SK-N-MC (cell line): Measurements from ENCODE around the gene KCNQ4.

Experiments used
- DNase-seq: peaks from one replicate; pipeline ENCODE4 v3.0.0-alpha.2; 2011; ENCODE audit warnings: low read depth, low spot score
- H3K27ac ChIP-seq: fragments of 200-600 bp; sonication (generic); 2 replicates; pipeline ENCODE4 v1.5.1; 2016; ENCODE audit warnings: mixed run types
- H3K36me3 ChIP-seq: fragments of 200-600 bp; sonication (generic); 2 replicates; pipeline ENCODE4 v1.6.1; 2017; ENCODE audit warnings: antibody characterized with exemption, low read length, mixed read lengths; ENCODE audit not compliant: insufficient read depth
- H3K4me3 ChIP-seq: fragments of 200-600 bp; sonication (generic); 2 replicates; pipeline ENCODE4 v1.5.1; 2016
- H3K9ac ChIP-seq: fragments of 200-600 bp; sonication (generic); 2 replicates; pipeline ENCODE4 v1.8.0; 2017; ENCODE audit warnings: mixed run types, mixed read lengths; ENCODE audit not compliant: insufficient read length
- H3K9me3 ChIP-seq: fragments of 200-600 bp; sonication (generic); 2 replicates; pipeline ENCODE4 v1.6.1; 2017; ENCODE audit warnings: low read depth, mild to moderate bottlenecking, antibody characterized with exemption, low read length, moderate library complexity, mixed read lengths
- EZH2 ChIP-seq: fragments of 200-600 bp; sonication (generic); IDR thresholded peaks from one replicate; pipeline ENCODE4 v1.6.1; 2017; ENCODE audit warnings: antibody characterized with exemption
- FOXP2 ChIP-seq: optimal IDR thresholded peaks from 2 replicates; pipeline ENCODE3; 2011; ENCODE audit warnings: mild to moderate bottlenecking, moderate library complexity; ENCODE audit not compliant: insufficient read depth; ENCODE audit errors: extremely low read length, control extremely low read depth
- POLR2AphosphoS5 ChIP-seq: IDR thresholded peaks from 2 replicates; pipeline ENCODE4 v1.6.1; 2012; ENCODE audit warnings: mild to moderate bottlenecking, low read depth, low read length, borderline replicate concordance

The KCNQ4 gene

GRCh38 chr1:40830419-40830943 is 46.9 kb downstream of the KCNQ4 start:
- TF ChIP-seq EZH2 (no peak), FOXP2 (no peak), POLR2AphosphoS5 (no peak)
- no peak for DNase-seq
- H3K27ac ChIP-seq: no peak overlapping the region
- no peak overlapping the region for H3K9ac ChIP-seq
- H3K9me3 ChIP-seq: no peaks in the 10 kb centered on the region
- H3K4me3 ChIP-seq: no peak overlapping the region
- H3K36me3 ChIP-seq: no peaks in the 10 kb centered on the region

GRCh38 chr1:40831001-40831732 is 47.6 kb downstream of the KCNQ4 start:
- H3K9ac ChIP-seq: no peak overlapping the region
- no peaks in the 10 kb centered on the region for H3K36me3 ChIP-seq
- DNase-seq: no peak
- no peaks in the 10 kb centered on the region for H3K9me3 ChIP-seq
- H3K4me3 ChIP-seq: no peak overlapping the region
- H3K27ac ChIP-seq: no peak overlapping the region
- TF ChIP-seq EZH2 (no peak), POLR2AphosphoS5 (no peak), FOXP2 (no peak)

- Histone ChIP-seq H3K9ac (no peak overlapping the region), H3K36me3 (no peaks in the 10 kb centered on the region), H3K4me3 (no peak overlapping the region), H3K27ac (no peak overlapping the region), H3K9me3 (no peaks in the 10 kb centered on the region)
- no peak for TF ChIP-seq FOXP2
- TF ChIP-seq POLR2AphosphoS5: no peak
- TF ChIP-seq EZH2: no peak
- no peak for DNase-seq
Observed at GRCh38 chr1:40833979-40834378, 50.4 kb downstream of the KCNQ4 start.

- no peak for TF ChIP-seq EZH2
- TF ChIP-seq POLR2AphosphoS5: no peak
- TF ChIP-seq FOXP2: no peak
- no peaks in the 10 kb centered on the region for H3K9me3 ChIP-seq
- no peaks in the 10 kb centered on the region for H3K36me3 ChIP-seq
- no peak overlapping the region for H3K9ac ChIP-seq
- DNase-seq: no peak
- no peak overlapping the region for H3K4me3 ChIP-seq
- no peak overlapping the region for H3K27ac ChIP-seq
Observed at GRCh38 chr1:40834968-40835545, 51.5 kb downstream of the KCNQ4 start.

- H3K36me3 ChIP-seq: no peaks in the 10 kb centered on the region
- no peak overlapping the region for H3K27ac ChIP-seq
- no peaks in the 10 kb centered on the region for H3K9me3 ChIP-seq
- no peak overlapping the region for H3K4me3 ChIP-seq
- H3K9ac ChIP-seq: no peak overlapping the region
- no peak for TF ChIP-seq EZH2
- no peak for TF ChIP-seq POLR2AphosphoS5
- TF ChIP-seq FOXP2: no peak
- DNase-seq: no peak
Observed at GRCh38 chr1:40836283-40836682, 52.7 kb downstream of the KCNQ4 start.

GRCh38 chr1:40837601-40838000 is 54.0 kb downstream of the KCNQ4 start:
- no peak overlapping the region for H3K27ac ChIP-seq
- DNase-seq: no peak
- no peak overlapping the region for H3K9ac ChIP-seq
- H3K36me3 ChIP-seq: no peaks in the 10 kb centered on the region
- no peaks in the 10 kb centered on the region for H3K9me3 ChIP-seq
- TF ChIP-seq FOXP2 (no peak), POLR2AphosphoS5 (no peak), EZH2 (no peak)
- no peak overlapping the region for H3K4me3 ChIP-seq

- Histone ChIP-seq H3K4me3 (no peak overlapping the region), H3K36me3 (no peaks in the 10 kb centered on the region), H3K27ac (no peak overlapping the region), H3K9ac (no peak overlapping the region), H3K9me3 (no peaks in the 10 kb centered on the region)
- no peak for TF ChIP-seq EZH2
- TF ChIP-seq POLR2AphosphoS5: no peak
- no peak for DNase-seq
Observed at GRCh38 chr1:40838045-40838979, 54.7 kb downstream of the KCNQ4 start.
